T-helper 17 cell (primary cell): Measurements from ENCODE around the gene AJAP1. TPM values are rescaled to one million over a fixed set of nuclear protein-coding genes. Genes with fewer than 3 reads are reported as not detected.

Source experiments
- ATAC-seq: fragments of 150-1000 bp; cut with Tn5 transposase; 2 replicates; pipeline ENCODE4 v1.10.0; 2021; ENCODE audit warnings: mild to moderate bottlenecking, moderate library complexity
- DNase-seq, 3 donors: peaks; one replicate each; pipeline versions ENCODE4 v3.0.0 to v3.0.0-alpha.2; 2020 to 2021
- H3K9me3 ChIP-seq: one replicate; pipeline ENCODE4 v1.7.0; 2013; ENCODE audit warnings: low read length, mild to moderate bottlenecking; ENCODE audit not compliant: control insufficient read depth, poor library complexity, severe bottlenecking
- H3K27ac Mint-ChIP-seq: one replicate; pipeline ENCODE4 v1.8.0; 2022; ENCODE audit warnings: mild to moderate bottlenecking, moderate library complexity, mixed read lengths
- H3K27me3 Mint-ChIP-seq: one replicate; pipeline ENCODE4 v1.8.0; 2022; ENCODE audit warnings: mixed read lengths
- H3K36me3 Mint-ChIP-seq: one replicate; pipeline ENCODE4 v1.8.0; 2022; ENCODE audit warnings: low read depth, mixed read lengths
- H3K4me1 Mint-ChIP-seq: one replicate; pipeline ENCODE4 v1.8.0; 2022; ENCODE audit warnings: mild to moderate bottlenecking, mixed read lengths
- H3K4me3 Mint-ChIP-seq: one replicate; pipeline ENCODE4 v1.8.0; 2022; ENCODE audit warnings: mild to moderate bottlenecking, moderate library complexity, mixed read lengths
- total RNA-seq, 4 donors: library from RNA in 2 of 4; stranded (reverse) in 2 of 4; gene quantifications; one replicate each; pipeline ENCODE4 v1.2.3 and lab custom pipeline; 2022 to 2026

The AJAP1 gene
- total RNA-seq, 2 donors from 2014 or later = not detected

DNA sequence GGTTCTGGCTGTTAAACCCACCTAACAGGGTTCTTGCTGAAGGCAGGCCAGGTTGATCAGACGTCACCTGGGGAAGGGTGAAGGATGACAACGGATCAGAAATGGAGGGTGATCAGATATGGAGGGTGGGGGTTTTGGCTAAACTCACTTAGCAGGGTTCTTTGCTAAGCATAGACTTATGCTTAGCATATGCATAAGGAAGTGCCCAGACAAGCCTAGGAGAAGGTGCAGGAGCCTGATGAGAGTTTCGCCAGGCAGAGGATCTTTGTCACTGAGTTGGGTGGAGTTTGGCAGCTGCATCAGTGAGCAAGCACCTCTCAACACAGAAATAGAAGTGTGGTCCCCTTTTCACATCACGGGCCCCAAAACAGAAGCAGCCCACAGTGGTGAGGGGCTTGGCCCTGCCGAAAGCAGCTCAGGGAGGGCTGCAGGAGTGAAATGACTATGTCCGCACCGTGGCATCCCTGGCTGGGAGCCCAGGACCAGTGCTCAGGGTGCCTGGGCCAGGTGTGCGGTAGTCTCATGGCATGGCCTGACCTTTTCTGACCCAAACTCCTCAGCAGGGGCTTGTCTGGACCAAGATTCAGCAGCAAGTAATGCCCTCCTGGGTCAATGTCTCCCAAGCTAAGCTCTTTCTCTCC, 101.6 kb downstream of the AJAP1 start:
- ATAC-seq (no peak), DNase-seq (no peak)
- Mint-ChIP-seq H3K4me3 (no peak overlapping the region), H3K4me1 (no peaks in the 10 kb centered on the region), H3K36me3 (no peaks in the 10 kb centered on the region), H3K27me3 (peaks cover 29% of the 10 kb centered on the region), H3K27ac (no peak overlapping the region)
- no peaks in the 10 kb centered on the region for H3K9me3 ChIP-seq

DNA sequence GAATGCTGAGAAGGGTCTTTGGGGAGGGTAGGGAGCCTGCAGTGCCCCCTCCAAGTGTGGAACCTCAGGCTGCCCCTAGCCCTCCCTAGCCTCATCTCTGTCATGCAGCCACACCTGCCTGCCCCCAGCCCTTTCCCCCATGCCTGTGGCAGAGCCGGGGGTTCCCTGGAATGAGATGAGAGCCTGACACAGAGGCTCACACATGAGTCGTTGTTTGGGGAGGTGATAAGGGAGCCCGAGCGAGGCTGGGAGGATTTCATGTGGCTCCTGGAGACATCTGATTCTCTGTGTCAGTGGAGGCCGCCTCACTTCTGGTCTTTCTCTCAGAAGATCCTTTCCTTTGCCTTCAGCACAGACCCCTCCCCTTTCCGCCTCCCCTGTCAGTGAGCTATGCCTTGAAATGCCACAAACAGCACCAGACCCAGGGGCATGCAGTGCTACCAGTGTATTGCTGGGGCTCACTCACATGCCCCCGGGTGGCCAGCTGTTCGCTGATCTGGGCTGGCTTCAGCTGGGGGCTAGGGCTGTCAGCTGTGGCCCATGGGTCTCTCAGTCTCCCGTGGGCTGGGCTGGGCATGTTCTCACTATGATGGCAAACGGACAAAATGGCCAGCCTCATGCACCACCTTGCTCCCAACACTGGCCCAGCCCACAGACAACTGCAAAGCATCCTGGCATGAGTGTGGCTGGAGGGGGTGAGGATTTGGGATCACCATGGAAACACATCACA, 102.6 kb downstream of the AJAP1 start:
- DNase-seq (no peak), ATAC-seq (no peak)
- Mint-ChIP-seq H3K27ac (no peak overlapping the region), H3K4me3 (no peak overlapping the region), H3K4me1 (no peaks in the 10 kb centered on the region), H3K36me3 (no peaks in the 10 kb centered on the region), H3K27me3 (peaks cover 19% of the 10 kb centered on the region)
- H3K9me3 ChIP-seq = no peaks in the 10 kb centered on the region

DNA sequence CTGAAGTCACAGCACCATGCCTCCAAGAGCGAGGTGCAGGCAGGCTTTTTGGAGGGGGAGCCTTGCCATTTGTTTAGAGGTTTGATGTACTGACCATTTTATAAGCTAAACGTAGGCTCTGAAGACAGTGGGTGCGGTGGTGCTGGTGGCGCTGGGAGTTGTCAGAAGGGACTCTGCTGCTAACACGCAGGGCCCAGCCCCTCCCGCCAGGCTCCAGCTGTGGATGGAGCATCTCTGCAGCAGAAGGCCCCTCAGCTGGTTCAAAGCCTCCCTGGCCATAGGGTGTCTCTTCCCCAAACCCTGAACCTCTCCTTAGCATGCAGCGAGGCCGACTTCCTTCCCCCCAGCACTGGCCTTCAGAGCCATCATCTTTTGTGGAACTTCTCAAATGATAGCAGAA, 105.3 kb downstream of the AJAP1 start:
- H3K27ac Mint-ChIP-seq = no peak overlapping the region
- DNase-seq = no peak
- no peaks in the 10 kb centered on the region for H3K4me1 Mint-ChIP-seq
- no peak overlapping the region for H3K4me3 Mint-ChIP-seq
- no peak for ATAC-seq
- peaks cover 9% of the 10 kb centered on the region for H3K27me3 Mint-ChIP-seq
- H3K36me3 Mint-ChIP-seq = no peaks in the 10 kb centered on the region
- no peaks in the 10 kb centered on the region for H3K9me3 ChIP-seq

DNA sequence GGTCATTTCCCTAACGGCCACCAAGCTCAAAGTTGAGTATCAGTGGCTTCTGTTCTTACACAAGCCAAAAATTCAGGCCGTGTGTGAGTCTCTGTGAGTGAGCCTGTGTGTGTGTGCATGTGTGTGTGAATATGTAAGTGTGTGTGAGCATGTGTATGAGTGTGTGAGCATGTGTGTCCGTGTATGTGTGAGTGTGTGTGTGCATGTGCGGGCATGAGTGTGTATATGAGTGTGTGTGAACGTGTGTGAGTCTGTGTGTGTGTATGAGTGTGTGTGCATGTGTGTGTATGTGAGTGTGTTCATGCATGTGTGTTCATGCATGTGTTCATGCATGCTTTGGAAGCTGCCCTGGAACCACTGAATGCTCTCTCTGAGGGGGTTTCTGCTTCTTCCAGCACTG, 105.7 kb downstream of the AJAP1 start:
- no peaks in the 10 kb centered on the region for H3K9me3 ChIP-seq
- H3K27me3 Mint-ChIP-seq = peaks cover 9% of the 10 kb centered on the region
- no peak for ATAC-seq
- no peak for DNase-seq
- H3K4me3 Mint-ChIP-seq = no peak overlapping the region
- H3K27ac Mint-ChIP-seq = no peak overlapping the region
- no peaks in the 10 kb centered on the region for H3K4me1 Mint-ChIP-seq
- no peaks in the 10 kb centered on the region for H3K36me3 Mint-ChIP-seq

DNA sequence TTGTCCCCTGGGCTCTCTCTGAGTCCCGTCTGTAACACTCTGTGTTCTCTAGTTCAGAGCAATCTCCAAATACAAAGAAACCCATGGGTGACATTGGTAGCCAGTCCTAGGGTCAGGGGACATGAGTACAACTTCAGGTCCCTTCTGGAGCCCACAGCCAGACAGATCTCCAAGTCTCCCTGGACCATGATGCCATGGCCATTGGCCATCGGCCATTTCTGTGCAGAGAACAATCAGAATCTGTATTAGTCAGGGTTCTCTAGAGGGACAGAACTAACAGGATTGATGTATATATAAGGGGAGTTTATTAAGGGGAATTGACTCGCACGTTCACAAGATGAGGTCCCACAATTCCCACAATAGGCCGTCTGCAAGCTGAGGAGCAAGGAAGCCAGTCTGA, 106.9 kb downstream of the AJAP1 start:
- no peak overlapping the region for H3K4me3 Mint-ChIP-seq
- no peak overlapping the region for H3K27ac Mint-ChIP-seq
- DNase-seq = no peak
- no peaks in the 10 kb centered on the region for H3K4me1 Mint-ChIP-seq
- no peak for ATAC-seq
- no peaks in the 10 kb centered on the region for H3K9me3 ChIP-seq
- peaks cover 9% of the 10 kb centered on the region for H3K27me3 Mint-ChIP-seq
- H3K36me3 Mint-ChIP-seq = no peaks in the 10 kb centered on the region

DNA sequence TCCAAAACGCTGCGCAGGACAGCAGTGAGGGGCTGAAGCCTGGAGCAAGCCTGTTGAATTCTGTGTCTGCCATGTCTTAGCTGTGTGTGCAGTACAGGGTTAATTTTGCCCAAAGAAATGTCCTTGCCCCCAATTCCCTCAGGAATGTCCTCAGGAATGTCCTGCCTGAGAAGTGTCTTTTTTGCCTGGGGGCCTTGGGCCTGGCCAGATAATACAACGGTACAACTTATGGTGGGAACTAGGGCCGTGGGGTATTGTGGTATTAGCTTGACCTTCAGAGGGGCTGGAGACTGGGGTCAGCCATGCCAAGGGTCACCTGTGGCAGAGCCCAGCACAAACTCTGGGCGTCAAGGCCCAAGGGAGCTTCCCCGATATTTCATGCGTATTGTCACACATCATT, 107.7 kb downstream of the AJAP1 start:
- peaks cover 9% of the 10 kb centered on the region for H3K27me3 Mint-ChIP-seq
- no peaks in the 10 kb centered on the region for H3K4me1 Mint-ChIP-seq
- ATAC-seq = no peak
- H3K4me3 Mint-ChIP-seq = no peak overlapping the region
- H3K9me3 ChIP-seq = no peaks in the 10 kb centered on the region
- DNase-seq = no peak
- H3K27ac Mint-ChIP-seq = no peak overlapping the region
- H3K36me3 Mint-ChIP-seq = no peaks in the 10 kb centered on the region

DNA sequence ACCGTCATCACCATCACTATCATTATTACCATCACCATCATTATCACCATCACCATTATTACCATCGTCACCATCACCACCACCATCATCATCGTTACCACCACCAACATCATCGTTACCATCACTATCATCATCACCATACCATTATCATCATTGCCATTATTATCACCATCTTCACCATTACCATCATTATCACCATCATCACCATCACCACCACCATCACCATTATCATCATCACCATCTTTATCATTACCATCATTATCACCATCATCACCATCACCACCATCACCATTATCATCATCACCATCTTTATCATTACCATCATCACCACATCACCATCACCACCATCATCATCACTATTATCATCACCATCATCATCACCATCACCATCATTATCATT, 112.9 kb downstream of the AJAP1 start:
- Mint-ChIP-seq H3K27me3 (no peaks in the 10 kb centered on the region), H3K4me1 (no peaks in the 10 kb centered on the region), H3K4me3 (no peak overlapping the region), H3K36me3 (no peaks in the 10 kb centered on the region), H3K27ac (no peak overlapping the region)
- ATAC-seq = no peak
- DNase-seq = no peak
- no peaks in the 10 kb centered on the region for H3K9me3 ChIP-seq

DNA sequence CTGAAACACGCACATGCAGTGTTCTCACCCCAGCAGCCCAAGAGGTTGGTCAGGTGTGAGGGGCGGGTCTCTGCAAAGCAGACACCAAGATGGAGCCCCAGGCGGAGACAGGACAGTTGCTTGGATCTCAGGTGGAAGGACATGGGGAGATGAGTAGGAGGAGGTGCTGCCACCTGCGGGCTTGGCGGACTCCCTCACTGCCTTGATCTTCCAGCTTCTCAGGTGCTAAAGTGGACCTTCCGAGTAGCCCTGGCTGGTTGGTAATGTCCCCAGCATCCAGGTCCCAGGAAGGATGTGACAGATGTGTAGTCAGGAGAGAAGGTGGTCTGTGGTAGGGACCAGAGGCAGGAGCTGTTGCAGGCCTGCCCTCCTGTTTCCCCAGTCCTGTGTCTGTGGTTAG, 114.1 kb downstream of the AJAP1 start:
- Mint-ChIP-seq H3K27ac (no peak overlapping the region), H3K4me3 (no peak overlapping the region), H3K27me3 (no peaks in the 10 kb centered on the region), H3K36me3 (no peaks in the 10 kb centered on the region), H3K4me1 (no peaks in the 10 kb centered on the region)
- no peak for DNase-seq
- ATAC-seq = no peak
- no peaks in the 10 kb centered on the region for H3K9me3 ChIP-seq

DNA sequence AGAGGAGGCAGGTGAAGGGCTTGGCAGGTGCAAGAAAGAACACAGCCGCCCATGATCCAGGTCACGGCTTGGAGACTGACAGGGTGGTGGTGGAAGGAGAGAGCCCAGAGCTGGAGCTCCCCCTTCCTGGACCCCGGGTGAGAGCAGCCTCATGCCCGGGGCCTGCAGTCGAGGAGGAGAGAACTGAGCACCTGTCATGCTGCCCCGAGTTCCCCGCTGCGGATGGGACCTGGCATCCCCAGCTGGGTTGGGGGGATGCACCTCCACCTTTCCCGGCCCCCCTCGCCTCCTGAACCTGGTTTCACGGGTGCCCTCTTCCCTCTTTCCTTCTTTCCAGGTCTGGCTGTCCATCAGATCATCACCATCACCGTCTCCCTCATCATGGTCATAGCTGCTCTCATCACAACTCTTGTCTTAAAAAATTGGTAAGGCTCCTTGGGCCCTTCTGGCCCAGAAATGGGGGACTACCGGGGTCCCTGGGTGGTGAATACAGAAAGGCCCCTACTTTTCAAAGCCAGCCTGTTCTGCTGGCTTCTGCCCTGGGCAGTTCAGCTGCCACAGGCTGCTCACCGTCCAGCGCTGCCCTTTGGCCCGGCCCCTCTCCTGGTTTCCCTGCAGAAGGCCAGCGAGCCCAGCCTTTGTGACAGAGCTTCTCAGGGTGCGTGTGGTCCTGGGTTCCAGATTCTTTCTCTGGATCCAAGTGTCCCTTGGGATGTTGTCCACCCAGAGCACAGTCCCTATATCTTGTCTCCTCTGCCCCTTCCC, 115.3 kb downstream of the AJAP1 start:
- DNase-seq (no peak), ATAC-seq (no peak)
- H3K9me3 ChIP-seq = no peaks in the 10 kb centered on the region
- Mint-ChIP-seq H3K4me1 (no peaks in the 10 kb centered on the region), H3K36me3 (no peaks in the 10 kb centered on the region), H3K4me3 (no peak overlapping the region), H3K27me3 (no peaks in the 10 kb centered on the region), H3K27ac (no peak overlapping the region)

DNA sequence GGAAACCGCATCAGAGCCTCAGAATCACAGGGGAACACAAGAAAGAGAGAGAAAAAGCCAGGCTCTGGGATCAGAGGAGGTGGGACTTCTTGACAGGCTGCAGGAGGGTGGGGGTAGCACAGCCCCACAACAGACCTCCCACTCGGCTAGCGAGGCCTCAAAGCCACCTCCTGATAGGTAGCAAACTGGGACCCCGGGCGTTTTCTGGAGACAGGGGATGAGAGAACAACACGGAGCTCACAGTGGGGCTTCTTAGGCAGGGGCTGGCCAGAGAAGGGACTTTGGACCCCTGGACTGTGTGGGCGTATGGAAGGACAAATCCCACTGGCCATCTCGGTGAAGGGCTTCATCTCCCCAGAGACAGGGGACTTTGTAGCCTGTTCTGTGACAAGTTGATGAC, 116.3 kb downstream of the AJAP1 start:
- peaks cover under 1% of the 10 kb centered on the region for H3K27me3 Mint-ChIP-seq
- no peaks in the 10 kb centered on the region for H3K36me3 Mint-ChIP-seq
- DNase-seq (no peak), ATAC-seq (no peak)
- H3K27ac Mint-ChIP-seq = no peak overlapping the region
- no peak overlapping the region for H3K4me3 Mint-ChIP-seq
- H3K4me1 Mint-ChIP-seq = no peaks in the 10 kb centered on the region
- no peaks in the 10 kb centered on the region for H3K9me3 ChIP-seq

DNA sequence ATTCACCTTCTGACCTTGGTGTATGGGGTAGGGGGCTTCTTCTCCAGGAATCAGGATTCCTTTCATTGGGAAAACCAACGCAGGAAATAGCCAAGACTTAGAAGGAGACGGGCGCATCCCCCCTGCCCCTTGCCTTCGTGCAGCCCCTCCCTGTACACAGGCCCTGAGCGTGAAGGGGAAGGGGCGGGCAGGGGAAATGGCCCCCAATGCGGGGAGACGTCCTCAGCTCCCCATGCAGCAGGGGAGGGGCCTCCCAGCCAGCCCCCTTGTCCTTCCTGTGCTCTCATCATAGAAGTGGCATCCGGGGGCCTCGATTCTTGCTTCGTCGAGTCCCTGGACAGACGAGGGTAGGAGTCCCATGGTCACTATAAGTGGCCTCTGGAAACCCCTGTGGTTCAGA, 116.9 kb downstream of the AJAP1 start:
- H3K9me3 ChIP-seq = no peaks in the 10 kb centered on the region
- ATAC-seq (no peak), DNase-seq (no peak)
- no peaks in the 10 kb centered on the region for H3K36me3 Mint-ChIP-seq
- no peak overlapping the region for H3K4me3 Mint-ChIP-seq
- H3K27me3 Mint-ChIP-seq = peaks cover 4% of the 10 kb centered on the region
- H3K4me1 Mint-ChIP-seq = no peaks in the 10 kb centered on the region
- no peak overlapping the region for H3K27ac Mint-ChIP-seq

DNA sequence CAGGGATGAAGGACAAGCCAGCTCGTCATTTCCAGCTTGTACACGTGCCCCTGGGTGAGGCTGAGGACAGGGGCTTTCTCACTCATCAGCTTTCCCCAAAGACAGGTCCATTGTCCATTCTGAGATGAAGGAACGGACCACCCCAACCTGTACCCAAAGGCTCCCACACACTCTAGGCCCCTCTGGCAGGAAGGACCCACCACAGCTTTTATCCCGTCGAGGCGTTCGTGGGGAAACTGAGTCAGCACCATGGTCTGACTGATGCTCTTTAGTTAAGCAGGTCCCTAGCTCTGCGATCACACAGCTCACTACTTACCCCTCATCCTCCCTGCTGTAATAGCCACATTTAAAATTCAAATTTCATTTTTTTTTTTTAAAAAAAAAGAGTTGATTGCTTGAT, 117.3 kb downstream of the AJAP1 start:
- H3K27me3 Mint-ChIP-seq = peaks cover 4% of the 10 kb centered on the region
- no peak overlapping the region for H3K4me3 Mint-ChIP-seq
- ATAC-seq (no peak), DNase-seq (no peak)
- H3K36me3 Mint-ChIP-seq = no peaks in the 10 kb centered on the region
- no peak overlapping the region for H3K27ac Mint-ChIP-seq
- H3K9me3 ChIP-seq = no peaks in the 10 kb centered on the region
- H3K4me1 Mint-ChIP-seq = no peaks in the 10 kb centered on the region

DNA sequence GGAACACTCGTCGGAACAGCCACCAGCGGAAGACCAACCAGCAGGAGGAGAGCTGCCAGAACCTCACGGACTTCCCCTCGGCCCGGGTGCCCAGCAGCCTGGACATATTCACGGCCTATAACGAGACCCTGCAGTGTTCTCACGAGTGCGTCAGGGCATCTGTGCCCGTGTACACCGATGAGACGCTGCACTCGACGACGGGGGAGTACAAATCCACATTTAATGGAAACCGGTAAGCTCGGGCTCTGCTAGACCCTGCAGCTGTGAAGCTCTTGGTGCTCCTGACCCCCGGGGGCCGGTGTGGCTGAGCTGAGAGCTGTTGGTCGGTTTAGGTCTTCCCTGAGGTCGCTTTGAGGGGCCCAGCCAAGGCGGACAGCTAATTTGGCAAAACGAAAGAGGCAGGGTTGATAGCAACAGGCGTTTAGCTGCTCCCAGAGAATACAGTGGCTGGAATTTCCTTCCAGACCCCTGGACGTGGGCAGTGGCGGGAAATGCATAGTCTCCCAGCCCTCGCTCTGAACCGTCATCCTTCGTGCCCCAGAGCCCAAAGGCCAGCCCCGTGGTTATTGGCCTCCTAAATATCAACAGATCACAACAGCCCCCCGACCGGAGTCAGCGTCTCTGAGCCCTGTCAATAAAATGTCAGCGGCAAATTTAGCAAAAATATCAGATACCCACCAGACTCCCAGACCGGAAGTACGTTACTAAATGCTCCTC, 118.0 kb downstream of the AJAP1 start:
- no peak for DNase-seq
- Mint-ChIP-seq H3K4me3 (no peak overlapping the region), H3K4me1 (no peaks in the 10 kb centered on the region), H3K36me3 (no peaks in the 10 kb centered on the region), H3K27me3 (peaks cover 4% of the 10 kb centered on the region), H3K27ac (no peak overlapping the region)
- no peak for ATAC-seq
- H3K9me3 ChIP-seq = no peaks in the 10 kb centered on the region
